ENCODE data around the gene HDAC4.
"Not testable (repeated sequence)": the region's sequence is repeated elsewhere in the genome, so short reads cannot be mapped to it uniquely, and the experiment has no call there.

The HDAC4 gene

GRCh38 chr2:239046822-239047221 lies 354.0 kb downstream of the HDAC4 start:
- DNase-seq (ENCODE audit: low spot score) = peak; percentile 40

GRCh38 chr2:239044336-239044735 lies 356.5 kb downstream of the HDAC4 start:
- no peak for DNase-seq (ENCODE audit: low spot score)

GRCh38 chr2:239043326-239043725 lies 357.5 kb downstream of the HDAC4 start:
- DNase-seq (ENCODE audit: low spot score) = no peak

- DNase-seq (ENCODE audit: low spot score) = no peak
These were observed 358.1 kb downstream of the HDAC4 start for GRCh38 chr2:239042551-239043320.

- DNase-seq (ENCODE audit: low spot score) = no peak
These were observed 358.8 kb downstream of the HDAC4 start for GRCh38 chr2:239042046-239042445.

GRCh38 chr2:239041062-239041461 lies 359.8 kb downstream of the HDAC4 start:
- no peak for DNase-seq (ENCODE audit: low spot score)

GRCh38 chr2:239040152-239040761 lies 360.6 kb downstream of the HDAC4 start:
- DNase-seq (ENCODE audit: low spot score) = no peak

- DNase-seq (ENCODE audit: low spot score) = no peak
These were observed 361.4 kb downstream of the HDAC4 start for GRCh38 chr2:239039479-239039861.

- DNase-seq (ENCODE audit: low spot score) = no peak
These were observed 361.9 kb downstream of the HDAC4 start for GRCh38 chr2:239038773-239039478.

GRCh38 chr2:239038284-239038683 lies 362.5 kb downstream of the HDAC4 start:
- not testable (repeated sequence) for DNase-seq (ENCODE audit: low spot score)

GRCh38 chr2:239037559-239037910 lies 363.3 kb downstream of the HDAC4 start:
- DNase-seq (ENCODE audit: low spot score) = no peak

GRCh38 chr2:239036819-239037558 lies 363.8 kb downstream of the HDAC4 start:
- DNase-seq (ENCODE audit: low spot score) = no peak

GRCh38 chr2:239035997-239036731 lies 364.7 kb downstream of the HDAC4 start:
- no peak for DNase-seq (ENCODE audit: low spot score)

GRCh38 chr2:239035361-239035814 lies 365.4 kb downstream of the HDAC4 start:
- no peak for DNase-seq (ENCODE audit: low spot score)

GRCh38 chr2:239034561-239035341 lies 366.1 kb downstream of the HDAC4 start:
- no peak for DNase-seq (ENCODE audit: low spot score)

- DNase-seq (ENCODE audit: low spot score) = peak; percentile 46
These were observed 366.8 kb downstream of the HDAC4 start for GRCh38 chr2:239033801-239034560.

- DNase-seq (ENCODE audit: low spot score) = no peak
These were observed 370.9 kb downstream of the HDAC4 start for GRCh38 chr2:239029958-239030357.

GRCh38 chr2:239028253-239028619 lies 372.6 kb downstream of the HDAC4 start:
- DNase-seq (ENCODE audit: low spot score) = no peak

GRCh38 chr2:239027391-239028252 lies 373.2 kb downstream of the HDAC4 start:
- DNase-seq (ENCODE audit: low spot score) = no peak
